HG02642 (cell line): ENCODE measurements around the gene FAM131A.

Experiments used
- ATAC-seq: cut with Tn5 transposase; IDR thresholded peaks from one replicate; pipeline ENCODE4 v1.9.1; 2021; ENCODE audit warnings: mild to moderate bottlenecking; ENCODE audit not compliant: unreplicated experiment, poor library complexity

The FAM131A gene

DNA sequence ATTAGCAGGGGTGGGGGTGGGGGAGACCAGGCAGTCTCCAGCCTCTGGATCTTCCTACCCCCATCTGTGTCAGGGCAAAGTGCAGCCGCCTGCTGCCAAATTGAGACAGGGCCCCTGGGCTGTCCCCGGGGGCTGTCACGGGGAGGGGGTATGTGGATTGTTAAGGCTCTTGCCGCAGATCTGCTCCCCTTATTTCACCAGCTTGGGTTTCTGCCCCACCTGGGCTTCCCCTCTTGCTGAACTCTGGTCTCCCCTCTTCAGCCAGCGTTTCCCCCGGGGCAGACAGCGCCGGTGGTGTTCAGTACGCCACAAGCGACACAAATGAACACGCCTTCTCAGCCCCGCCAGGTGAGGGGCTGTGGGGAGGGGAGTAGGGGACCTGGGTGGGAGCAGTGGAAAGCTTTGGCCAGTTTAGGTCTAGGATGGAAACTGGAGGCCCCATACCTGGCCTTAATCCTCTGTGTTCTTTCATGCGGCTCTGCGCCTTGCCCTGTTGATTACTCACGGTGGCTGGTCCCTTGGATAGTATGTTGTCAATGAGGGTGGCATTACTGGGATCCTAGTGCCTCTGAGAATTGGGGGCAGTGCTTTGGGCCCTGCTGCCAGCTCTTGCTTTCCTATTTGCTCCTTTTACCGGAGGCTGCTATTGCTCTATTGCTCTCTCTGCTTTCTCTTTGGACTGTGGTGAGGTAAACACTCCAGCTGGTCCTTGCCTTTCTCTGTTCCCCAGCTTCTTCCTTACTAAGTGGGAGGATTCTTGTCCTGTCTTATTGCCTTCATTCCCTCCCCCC lies 21.3 kb upstream of the FAM131A start:
- no peak for ATAC-seq

DNA sequence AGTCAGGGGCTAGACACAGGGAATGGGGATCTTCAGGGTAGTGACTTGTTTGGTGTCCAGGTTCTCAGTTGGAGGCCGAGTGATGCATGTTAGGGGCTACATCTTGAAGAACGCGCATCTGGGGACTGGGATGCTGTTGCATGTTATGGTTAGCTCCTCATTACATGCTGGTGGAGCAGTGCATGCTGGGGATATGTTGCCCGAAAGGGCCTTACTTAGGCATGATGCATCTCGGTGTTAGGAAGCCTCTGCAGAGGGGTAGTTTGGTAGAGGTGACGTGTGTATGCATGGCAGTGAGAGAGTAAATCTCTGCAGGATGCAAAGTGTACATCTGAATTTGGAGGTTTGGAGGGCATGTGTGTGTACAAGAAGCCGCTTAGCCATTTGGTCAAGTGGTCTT lies 20.6 kb upstream of the FAM131A start:
- ATAC-seq, result no peak

DNA sequence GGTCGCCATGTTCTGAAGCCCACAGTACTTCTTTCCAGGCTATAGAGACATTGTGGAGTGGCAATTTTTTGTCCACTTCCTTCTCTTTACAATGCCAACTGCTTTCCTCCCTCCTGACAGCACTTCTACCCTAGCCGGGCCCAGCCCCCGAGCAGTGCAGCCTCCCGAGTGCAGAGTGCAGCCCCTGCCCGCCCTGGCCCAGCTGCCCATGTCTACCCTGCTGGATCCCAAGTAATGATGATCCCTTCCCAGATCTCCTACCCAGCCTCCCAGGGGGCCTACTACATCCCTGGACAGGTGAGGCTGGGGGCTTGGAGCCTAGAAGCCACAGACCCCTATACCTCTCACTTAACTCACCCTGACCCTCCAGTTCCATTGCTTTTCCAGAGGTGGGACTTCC lies 20.2 kb upstream of the FAM131A start:
- ATAC-seq, result no peak

DNA sequence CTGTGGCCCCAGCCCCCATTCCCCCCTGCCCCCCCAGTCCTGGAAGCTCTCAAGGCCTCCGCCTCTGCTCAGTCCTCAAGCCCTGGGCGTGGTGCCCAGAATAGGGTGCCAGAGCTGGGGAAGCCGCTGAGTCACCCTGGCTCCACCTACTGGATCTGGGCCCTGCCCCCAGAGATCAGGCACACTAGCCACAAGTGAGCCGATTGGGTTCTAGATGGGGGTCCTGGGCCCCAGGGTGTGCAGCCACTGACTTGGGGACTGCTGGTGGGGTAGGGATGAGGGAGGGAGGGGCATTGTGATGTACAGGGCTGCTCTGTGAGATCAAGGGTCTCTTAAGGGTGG lies 17.3 kb upstream of the FAM131A start:
- no peak for ATAC-seq

DNA sequence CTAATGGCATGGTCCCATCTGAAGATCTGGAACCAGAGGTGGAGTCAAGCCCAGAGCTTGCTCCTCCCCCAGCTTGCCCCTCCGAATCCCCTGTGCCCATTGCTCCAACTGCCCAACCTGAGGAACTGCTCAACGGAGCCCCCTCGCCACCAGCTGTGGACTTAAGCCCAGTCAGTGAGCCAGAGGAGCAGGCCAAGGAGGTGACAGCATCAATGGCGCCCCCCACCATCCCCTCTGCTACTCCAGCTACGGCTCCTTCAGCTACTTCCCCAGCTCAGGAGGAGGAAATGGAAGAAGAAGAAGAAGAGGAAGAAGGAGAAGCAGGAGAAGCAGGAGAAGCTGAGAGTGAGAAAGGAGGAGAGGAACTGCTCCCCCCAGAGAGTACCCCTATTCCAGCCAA lies 15.7 kb upstream of the FAM131A start:
- no peak for ATAC-seq

DNA sequence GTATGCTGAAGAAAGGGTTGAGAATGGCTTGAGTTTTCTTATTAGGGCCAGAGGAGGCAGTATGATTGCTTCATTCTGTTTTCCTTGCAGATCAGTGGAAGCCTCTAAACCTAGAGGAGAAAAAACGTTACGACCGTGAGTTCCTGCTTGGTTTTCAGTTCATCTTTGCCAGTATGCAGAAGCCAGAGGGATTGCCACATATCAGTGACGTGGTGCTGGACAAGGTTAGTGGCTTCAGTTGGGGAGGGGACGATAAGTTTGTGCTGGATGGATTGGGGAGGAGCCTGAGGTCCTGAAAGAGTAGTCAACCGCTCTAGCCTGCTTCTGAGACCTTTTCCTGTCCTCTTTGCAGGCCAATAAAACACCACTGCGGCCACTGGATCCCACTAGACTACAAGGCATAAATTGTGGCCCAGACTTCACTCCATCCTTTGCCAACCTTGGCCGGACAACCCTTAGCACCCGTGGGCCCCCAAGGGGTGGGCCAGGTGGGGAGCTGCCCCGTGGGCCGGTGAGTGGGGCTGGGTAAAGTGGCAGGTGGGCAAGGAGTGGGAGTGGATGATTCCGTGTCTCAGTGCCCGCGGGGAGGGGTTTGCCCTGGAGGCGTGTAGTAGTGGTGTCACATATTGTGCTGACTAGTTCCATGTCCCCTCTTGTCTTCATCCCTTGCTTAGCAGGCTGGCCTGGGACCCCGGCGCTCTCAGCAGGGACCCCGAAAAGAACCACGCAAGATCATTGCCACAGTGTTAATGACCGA lies 14.5 kb upstream of the FAM131A start:
- no peak for ATAC-seq

DNA sequence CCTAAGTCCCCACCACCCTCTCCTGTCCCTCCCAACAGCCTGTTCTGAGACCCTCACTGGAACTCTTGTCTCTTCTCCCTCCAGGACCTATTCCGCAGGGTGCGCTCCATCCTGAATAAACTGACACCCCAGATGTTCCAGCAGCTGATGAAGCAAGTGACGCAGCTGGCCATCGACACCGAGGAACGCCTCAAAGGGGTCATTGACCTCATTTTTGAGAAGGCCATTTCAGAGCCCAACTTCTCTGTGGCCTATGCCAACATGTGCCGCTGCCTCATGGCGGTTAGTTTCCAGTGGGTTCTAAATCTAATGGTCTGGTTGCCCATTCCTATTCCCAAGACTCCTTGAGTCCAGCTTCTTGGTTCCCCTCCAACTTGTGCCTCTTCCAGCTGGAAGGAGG lies 13.7 kb upstream of the FAM131A start:
- ATAC-seq, result no peak

DNA sequence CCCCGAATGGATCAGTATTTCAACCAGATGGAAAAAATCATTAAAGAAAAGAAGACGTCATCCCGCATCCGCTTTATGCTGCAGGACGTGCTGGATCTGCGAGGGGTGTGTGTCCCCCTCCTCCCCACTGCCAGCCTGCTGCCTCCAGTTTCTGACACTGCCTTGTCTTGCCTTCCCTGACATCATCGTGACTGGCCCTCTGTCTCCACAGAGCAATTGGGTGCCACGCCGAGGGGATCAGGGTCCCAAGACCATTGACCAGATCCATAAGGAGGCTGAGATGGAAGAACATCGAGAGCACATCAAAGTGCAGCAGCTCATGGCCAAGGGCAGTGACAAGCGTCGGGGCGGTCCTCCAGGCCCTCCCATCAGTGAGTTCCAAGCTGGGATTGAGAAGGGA lies 12.1 kb upstream of the FAM131A start:
- ATAC-seq, result no peak

DNA sequence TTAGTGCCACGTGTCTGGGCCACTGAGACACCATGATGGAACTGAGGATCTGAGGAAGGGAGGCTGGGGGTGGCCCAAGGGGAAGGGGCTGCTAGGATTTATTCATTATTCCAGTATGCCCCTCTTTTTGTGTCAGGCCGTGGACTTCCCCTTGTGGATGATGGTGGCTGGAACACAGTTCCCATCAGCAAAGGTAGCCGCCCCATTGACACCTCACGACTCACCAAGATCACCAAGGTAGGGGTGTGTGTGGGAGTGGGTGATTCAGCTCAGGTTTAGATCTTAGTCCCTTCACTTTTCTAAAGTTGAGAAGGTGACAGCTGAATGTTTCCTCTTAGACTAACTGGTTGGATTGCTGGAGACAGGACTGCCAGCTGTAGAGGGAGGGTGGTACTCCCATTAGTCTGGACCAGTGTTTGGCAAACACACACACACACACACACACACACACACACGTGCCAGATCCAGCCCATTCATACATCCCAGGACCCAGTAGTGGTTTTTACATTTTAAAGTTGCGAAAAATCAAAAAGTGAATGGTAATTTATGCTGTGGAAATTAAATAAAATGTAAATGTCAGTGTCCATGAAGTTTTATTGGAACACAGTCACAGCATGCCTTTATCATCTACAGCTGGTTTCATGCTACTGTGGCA lies 11.6 kb upstream of the FAM131A start:
- ATAC-seq, result no peak

DNA sequence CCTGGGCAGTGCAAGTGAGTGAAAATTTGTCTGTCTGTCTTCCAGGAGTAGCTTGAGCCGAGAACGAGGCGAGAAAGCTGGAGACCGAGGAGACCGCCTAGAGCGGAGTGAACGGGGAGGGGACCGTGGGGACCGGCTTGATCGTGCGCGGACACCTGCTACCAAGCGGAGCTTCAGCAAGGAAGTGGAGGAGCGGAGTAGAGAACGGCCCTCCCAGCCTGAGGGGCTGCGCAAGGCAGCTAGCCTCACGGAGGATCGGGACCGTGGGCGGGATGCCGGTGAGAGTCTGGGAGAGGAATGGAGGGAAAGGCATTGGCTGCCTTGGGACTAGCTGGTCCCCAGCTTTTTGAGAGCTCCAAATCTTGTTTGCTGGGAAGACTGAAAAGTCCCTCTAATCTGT lies 10.2 kb upstream of the FAM131A start:
- no peak for ATAC-seq

DNA sequence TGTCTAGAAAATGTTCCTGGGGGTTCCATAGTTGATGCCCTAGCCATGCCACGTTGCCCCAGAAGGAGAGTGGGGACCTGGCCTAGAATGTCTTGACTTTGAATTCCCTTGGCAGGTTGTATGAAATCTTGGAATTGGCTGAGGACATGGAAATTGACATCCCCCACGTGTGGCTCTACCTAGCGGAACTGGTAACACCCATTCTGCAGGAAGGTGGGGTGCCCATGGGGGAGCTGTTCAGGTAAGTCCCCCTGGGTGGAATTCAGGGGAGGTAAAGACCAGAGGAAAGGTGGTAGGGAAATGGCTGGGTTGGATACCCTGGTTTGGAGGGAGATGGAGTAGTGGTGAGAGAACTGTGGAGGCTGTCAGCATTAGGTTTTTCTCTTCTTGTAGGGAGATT lies 8.9 kb upstream of the FAM131A start:
- no peak for ATAC-seq

DNA sequence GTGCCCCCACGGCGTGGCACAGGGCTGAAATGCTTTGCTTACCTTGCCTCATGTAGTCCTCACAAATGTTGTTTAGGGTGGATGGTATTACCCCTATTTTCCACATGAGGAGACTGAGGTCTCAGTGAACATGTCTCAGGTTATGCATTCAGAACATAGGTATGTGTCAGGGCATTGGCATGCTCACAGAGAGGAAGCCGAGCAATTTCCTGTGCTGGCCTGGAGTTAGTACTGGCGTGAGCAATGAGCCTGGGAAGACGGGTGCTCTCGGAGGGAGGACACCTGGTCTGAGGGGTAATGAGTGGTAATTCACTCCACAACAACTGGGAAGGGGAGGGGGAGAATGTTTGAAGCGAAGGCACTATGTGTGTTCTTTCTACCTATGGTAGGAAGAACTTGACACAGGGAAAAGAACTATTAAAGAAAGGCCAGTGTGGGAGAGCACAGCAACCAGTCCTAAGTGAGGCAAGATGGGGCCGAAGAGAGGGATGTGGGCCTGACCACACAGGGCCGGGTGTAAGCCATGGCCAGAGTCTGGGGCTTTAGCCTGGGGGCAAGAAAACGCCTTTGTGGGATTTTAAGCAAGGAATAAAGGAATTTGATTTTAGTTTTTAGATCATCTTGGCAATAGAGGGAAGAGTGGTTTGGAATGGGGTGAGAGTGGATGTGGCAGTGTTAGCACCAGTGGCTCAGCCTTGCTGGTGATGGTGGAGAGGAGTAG lies 4.9 kb upstream of the FAM131A start:
- no peak for ATAC-seq

DNA sequence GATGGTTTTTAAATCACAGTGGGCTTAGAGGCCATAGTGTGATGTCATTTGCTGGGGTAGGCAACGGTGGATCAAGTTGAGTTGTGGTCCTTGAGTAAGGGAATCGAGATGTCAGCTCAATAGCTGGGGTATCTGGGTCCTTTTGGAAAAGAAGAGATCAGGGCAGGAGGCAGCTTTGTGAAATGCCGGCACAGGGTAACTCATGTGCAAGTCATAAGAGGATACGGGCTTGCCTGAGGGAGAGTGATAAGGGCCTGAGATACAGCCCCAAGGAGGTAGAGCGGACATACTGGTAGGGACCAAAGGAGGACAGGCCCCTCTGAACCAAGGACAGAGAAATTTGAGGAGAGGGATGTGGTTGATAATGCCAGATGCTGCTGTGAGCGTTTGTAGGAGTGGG lies 4.2 kb upstream of the FAM131A start:
- no peak for ATAC-seq

DNA sequence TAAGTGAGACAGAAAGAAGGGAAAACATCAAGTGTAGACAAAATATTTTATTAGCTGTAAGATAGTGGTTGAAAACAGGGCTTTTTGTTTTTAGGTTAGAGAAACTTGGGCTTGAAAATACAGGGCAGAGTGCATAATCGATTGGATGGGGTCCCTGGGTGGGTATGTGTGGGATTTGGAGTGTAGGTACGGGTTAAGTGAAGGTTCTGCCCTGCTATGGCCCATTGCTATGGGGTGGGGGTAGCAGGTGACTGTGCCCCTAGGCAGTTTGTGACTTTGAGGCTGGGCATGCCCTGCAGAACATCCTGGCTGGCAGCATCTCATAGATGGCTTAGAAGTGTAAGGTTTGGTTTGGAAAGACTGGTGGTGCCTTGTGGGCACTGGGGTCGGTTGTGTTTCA lies 3.7 kb upstream of the FAM131A start:
- no peak for ATAC-seq

DNA sequence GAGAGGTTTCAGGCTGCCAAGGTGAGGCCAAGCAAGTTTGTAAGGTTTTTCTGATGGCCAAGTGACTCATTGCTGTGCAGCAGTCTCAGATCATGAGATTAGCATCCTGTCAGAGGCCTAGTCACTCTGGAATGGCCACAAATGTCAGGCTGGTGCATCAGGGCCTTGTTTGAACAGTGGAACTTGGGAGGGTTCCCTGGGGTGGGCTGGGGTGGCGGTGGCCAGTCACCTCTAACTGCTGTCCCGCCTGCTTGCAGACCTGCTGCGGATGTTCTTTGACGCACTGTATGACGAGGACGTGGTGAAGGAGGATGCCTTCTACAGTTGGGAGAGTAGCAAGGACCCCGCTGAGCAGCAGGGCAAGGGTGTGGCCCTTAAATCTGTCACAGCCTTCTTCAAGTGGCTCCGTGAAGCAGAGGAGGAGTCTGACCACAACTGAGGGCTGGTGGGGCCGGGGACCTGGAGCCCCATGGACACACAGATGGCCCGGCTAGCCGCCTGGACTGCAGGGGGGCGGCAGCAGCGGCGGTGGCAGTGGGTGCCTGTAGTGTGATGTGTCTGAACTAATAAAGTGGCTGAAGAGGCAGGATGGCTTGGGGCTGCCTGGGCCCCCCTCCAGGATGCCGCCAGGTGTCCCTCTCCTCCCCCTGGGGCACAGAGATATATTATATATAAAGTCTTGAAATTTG lies 2.8 kb upstream of the FAM131A start:
- ATAC-seq, result no peak

DNA sequence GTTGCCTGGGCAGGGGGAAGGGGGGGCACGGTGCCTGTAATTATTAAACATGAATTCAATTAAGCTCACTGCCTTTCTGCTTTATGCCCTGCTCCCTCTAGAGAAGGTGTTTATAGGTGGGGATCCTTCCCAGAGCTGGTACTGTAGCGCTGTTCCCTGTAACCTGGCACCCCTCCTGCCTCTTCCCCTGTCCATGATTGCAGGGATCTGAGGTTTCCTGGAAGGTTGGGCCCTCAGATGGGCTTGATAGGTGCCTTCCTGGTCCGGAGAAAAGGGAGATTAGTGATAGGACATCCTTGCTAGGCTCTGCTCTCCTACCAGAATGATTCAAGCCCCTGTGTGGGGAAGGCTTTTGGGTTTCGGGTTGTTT lies 2.1 kb upstream of the FAM131A start:
- peak; percentile 3 for ATAC-seq

DNA sequence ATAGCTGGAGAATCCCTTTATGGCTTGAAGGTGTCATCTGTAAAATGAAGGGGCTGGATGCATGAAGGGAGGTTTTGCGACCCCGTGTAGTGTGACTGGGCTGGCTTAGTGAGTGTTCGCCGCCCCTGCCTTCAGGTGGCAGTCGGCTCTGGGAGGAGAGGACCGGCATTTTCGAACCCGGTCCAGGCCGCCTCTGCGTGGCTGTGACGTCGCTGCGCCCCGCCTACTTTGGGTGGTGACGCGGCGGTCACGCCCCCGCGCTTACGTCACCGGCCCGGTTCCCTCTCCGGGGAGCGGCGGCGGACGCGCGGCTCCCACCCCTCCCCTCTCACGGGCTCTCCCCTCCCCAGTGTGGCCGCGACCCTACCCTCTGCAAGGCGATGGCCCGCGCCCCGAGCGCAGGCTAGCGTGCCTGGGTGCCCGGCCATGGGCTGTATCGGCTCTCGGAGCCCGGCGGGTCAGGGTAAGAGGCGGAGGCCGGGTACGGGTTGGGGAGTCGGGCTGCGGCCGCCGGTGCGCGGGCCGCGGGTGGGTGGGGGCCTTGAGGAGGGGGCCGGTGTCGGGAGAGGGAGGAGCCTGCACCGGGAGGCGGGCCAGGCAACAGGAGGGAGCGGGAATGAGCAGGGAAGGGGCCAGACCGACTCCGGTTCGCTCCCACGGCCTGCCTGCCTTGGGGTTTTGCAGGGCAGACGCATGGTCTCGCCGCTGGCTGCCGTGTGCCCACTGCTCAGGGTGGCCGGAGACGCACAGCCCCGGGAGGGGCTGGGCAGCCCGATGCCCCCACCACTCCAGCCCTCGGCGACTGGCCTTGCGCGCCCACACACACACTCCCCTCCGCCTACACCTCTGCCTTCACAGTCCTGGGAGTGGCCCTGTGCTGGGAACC lies 1.5 kb upstream of the FAM131A start:
- ATAC-seq, result peak; percentile 73

DNA sequence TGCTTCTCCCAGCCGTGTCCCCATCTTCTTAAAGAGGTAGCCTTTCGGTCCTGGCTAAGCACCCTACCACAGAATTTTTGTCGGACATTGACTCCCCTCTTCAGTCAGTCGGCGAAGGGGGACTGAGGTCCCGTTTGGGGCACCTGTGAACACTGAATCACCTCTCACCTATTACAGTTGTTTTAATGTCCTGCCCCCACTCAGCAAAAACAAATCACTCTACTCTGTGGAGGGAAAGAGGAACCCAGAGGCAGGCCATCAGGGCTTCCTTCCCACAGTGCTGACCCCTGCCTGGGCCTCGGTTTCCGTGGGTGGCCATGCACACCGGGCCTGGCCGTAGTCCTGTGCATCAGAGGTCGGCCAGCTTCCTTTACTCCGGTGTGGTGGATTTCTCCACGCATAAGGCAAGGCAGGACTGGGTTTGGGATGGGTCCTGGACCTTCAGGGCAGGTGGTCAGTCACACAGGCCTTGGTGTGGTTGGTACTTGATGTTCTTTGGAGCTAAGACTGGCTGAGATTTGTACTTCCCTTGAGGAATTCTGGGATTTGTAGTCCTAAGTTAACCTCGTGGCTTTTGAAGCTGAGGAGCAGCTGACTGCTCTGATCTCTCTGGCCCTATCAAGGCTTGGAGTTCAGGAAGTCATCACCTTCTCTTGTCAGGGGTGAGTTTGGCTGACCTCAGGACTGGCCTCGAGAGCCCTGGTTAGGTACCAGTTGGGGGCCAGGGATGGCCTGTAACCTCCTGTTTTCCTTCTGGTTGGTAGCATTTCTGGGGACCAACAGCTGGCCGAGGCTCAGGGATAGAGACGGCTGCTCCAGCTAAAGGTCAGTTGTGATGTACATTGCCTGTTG lies 627 bp upstream of the FAM131A start:
- ATAC-seq, result no peak

DNA sequence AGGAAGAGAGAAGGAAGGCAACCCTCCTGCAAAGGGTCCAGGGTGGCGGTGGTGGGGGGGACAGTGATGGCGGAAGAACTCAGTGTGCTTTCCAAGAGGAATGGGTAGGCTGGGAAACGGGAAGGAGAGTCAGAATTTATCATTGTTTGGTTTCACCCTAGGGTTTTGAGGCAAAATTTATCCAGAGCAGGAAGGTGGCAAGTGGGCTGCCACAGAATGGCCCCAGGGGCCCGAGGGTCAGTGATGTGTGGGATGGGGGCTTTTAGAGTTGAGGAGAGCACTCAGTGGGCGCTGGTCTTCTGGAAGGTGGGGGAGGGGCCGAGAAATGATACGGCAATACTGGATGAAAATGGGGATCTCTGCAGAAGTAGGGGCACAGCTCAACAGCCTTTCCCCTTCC lies 581 bp downstream of the FAM131A start:
- no peak for ATAC-seq
